ENCODE data around the gene LLCFC1. TPM values are rescaled to one million over a fixed set of nuclear protein-coding genes. Genes with fewer than 3 reads are reported as not detected.

The LLCFC1 gene
- total and polyA plus RNA-seq, 8 donors: not detected

DNA sequence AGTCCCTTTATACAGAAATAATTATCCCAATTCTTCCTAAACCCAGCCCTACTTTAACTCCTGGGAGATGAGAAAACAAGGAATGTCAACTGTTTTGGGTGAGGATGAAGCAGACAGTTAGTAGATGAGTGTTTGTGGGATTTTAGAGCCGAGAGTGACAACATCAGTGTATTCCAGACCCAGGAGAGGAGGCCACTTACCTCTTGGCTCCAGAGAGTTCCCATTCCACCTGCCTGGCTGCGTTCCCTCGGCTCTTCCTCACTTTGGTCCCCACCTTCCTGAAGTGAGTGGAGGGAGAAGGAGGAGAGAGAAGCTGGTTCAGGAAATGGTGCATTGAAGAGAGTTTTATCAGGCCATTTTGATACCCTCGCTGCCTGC, 22.3 kb downstream of the LLCFC1 start:
- Histone ChIP-seq H3K4me3 (no peak overlapping the region), H3K4me1 (peaks cover 0 to 4% (median 0%) of the 10 kb centered on the region in 3 donors), H3K9me3 (no peaks in the 10 kb centered on the region), H3K27me3 (no peaks in the 10 kb centered on the region), H3K36me3 (no peaks in the 10 kb centered on the region), H3K27ac (no peak overlapping the region)
- DNase-seq (no peak), ATAC-seq (no peak), FAIRE-seq (no peak)
- 79 to 84% methylated on average over 4 of the region's 4 CpGs for WGBS, 2 donors
- TF ChIP-seq CTCF (IDR thresholded peaks at IDR 0.05): no peak
- intact Hi-C loops (cut with DNase I): no loop called here

GRCh38 chr7:142961973-142962926, 23.0 kb downstream of the LLCFC1 start, which contains the start of gene KEL:
Gene KEL, minus strand, starts transcription at chr7:142962363. Its CDS starts 157 bp downstream, at chr7:142962206.
- H3K36me3 ChIP-seq: no peaks in the 10 kb centered on the region
- H3K27me3 ChIP-seq: no peaks in the 10 kb centered on the region
- TF ChIP-seq CTCF (IDR thresholded peaks at IDR 0.05): no peak
- H3K4me1 ChIP-seq: peaks cover 0 to 4% (median 0%) of the 10 kb centered on the region in 3 donors
- no peak within 1 kb of the TSS for H3K4me3 ChIP-seq
- no peak for FAIRE-seq
- no peak for DNase-seq
- intact Hi-C loops (cut with DNase I): no loop called here
- no peak within 1 kb of the TSS for H3K27ac ChIP-seq
- no peaks in the 10 kb centered on the region for H3K9me3 ChIP-seq
- 69 to 76% methylated on average over 9 of the region's 9 CpGs for WGBS, 2 donors
- peak in 1 of 4 donors; percentile 16 for ATAC-seq

DNA sequence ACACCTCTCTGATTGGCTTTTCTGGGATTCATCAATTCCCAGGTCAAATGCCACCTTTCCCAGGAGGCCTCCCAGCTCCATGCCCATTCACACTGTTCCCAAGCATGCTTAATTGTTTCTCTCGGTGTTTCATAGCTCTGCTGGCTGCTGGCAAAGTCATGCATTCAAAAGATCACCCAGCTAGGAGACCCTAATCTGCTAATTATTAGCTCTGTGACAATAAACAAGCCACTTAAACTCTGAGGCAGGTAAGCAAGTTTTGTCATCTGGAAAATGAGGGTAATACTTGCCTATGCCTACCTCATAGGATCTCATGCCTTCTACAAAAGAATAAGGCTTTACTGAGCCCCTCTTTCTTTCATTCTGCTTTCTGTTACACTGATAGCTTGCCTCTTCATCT, 23.7 kb downstream of the LLCFC1 start:
- ATAC-seq (no peak), DNase-seq (no peak), FAIRE-seq (no peak)
- H3K4me3 ChIP-seq: no peak overlapping the region
- H3K36me3 ChIP-seq: no peaks in the 10 kb centered on the region
- H3K27ac ChIP-seq: no peak overlapping the region
- H3K4me1 ChIP-seq: peaks cover 0 to 2% (median 0%) of the 10 kb centered on the region in 3 donors
- H3K27me3 ChIP-seq: no peaks in the 10 kb centered on the region
- 41 to 56% methylated on average over 1 of the region's 1 CpG for WGBS, 2 donors
- no peaks in the 10 kb centered on the region for H3K9me3 ChIP-seq
- no peak for TF ChIP-seq CTCF (IDR thresholded peaks at IDR 0.05)
- intact Hi-C loops (cut with DNase I): no loop called here

GRCh38 chr7:142963993-142964392, 24.7 kb downstream of the LLCFC1 start:
- H3K27me3 ChIP-seq: no peaks in the 10 kb centered on the region
- H3K36me3 ChIP-seq: no peaks in the 10 kb centered on the region
- ATAC-seq (no peak), DNase-seq (no peak), FAIRE-seq (no peak)
- no peak overlapping the region for H3K4me3 ChIP-seq
- no peak for TF ChIP-seq CTCF (IDR thresholded peaks at IDR 0.05)
- no peaks in the 10 kb centered on the region for H3K4me1 ChIP-seq
- intact Hi-C loops (cut with DNase I): no loop called here
- no peak overlapping the region for H3K27ac ChIP-seq
- H3K9me3 ChIP-seq: no peaks in the 10 kb centered on the region
- 87 to 90% methylated on average over 2 of the region's 2 CpGs for WGBS, 2 donors
